Measurements from ENCODE around the gene LITAFD.

The LITAFD gene

GRCh38 chr16:8858994-8859912 is 22.9 kb upstream of the LITAFD start:
- Histone ChIP-seq H3K79me2 (ENCODE audit: control insufficient read depth, insufficient read depth, low read length) (peaks cover 48% of the 10 kb centered on the region), H2AK5ac (ENCODE audit: low read length) (no peak overlapping the region), H2BK5ac (ENCODE audit: low read length) (no peak overlapping the region), H3K23ac (ENCODE audit: low read length) (no peak overlapping the region), H3K36me3 (ENCODE audit: control insufficient read depth, insufficient read depth, low read length) (peaks cover 10% of the 10 kb centered on the region), H2BK15ac (replicated peaks; ENCODE audit: low read depth) (no peak overlapping the region), H3K4ac (ENCODE audit: low read depth, low read length) (no peak overlapping the region), H3K4me1 (ENCODE audit: control insufficient read depth, low read depth, low read length) (peaks cover 7% of the 10 kb centered on the region), H4K8ac (ENCODE audit: low read depth, low read length) (no peak overlapping the region), H3K4me3 (ENCODE audit: low read length) (no peak overlapping the region), H3K18ac (ENCODE audit: low read length) (no peak overlapping the region), H3K79me1 (ENCODE audit: low read length) (peaks cover 29% of the 10 kb centered on the region), H3K56ac (ENCODE audit: low read length) (no peak overlapping the region), H3K9ac (ENCODE audit: low read length) (no peak overlapping the region), H2BK120ac (ENCODE audit: low read depth, low read length) (no peak overlapping the region), H3K27ac (ENCODE audit: low read depth, low read length) (no peak overlapping the region), H3K27me3 (ENCODE audit: insufficient read depth, low read length, poor library complexity) (no peaks in the 10 kb centered on the region), H3K4me2 (ENCODE audit: low read length) (no peak overlapping the region), H4K5ac (ENCODE audit: low read length) (no peak overlapping the region)
- no CpG with 5 or more reads among the region's 31 CpGs for WGBS (ENCODE audit: extremely low coverage, insufficient coverage, low lambda C conversion rate)
- DNase-seq: no peak

- H4K8ac ChIP-seq (ENCODE audit: low read depth, low read length): no peak overlapping the region
- no peak overlapping the region for H3K4me2 ChIP-seq (ENCODE audit: low read length)
- H3K79me1 ChIP-seq (ENCODE audit: low read length): peaks cover 31% of the 10 kb centered on the region
- no peak overlapping the region for H3K27ac ChIP-seq (ENCODE audit: low read depth, low read length)
- H2BK5ac ChIP-seq (ENCODE audit: low read length): no peak overlapping the region
- whole genome bisulfite sequencing (ENCODE audit: extremely low coverage, insufficient coverage, low lambda C conversion rate): no CpG with 5 or more reads among the region's 25 CpGs
- peaks cover 12% of the 10 kb centered on the region for H3K4me1 ChIP-seq (ENCODE audit: control insufficient read depth, low read depth, low read length)
- H2BK15ac ChIP-seq (replicated peaks; ENCODE audit: low read depth): no peak overlapping the region
- H3K23ac ChIP-seq (ENCODE audit: low read length): no peak overlapping the region
- H3K36me3 ChIP-seq (ENCODE audit: control insufficient read depth, insufficient read depth, low read length): peaks cover 10% of the 10 kb centered on the region
- no peak for DNase-seq
- no peak overlapping the region for H3K18ac ChIP-seq (ENCODE audit: low read length)
- H3K4ac ChIP-seq (ENCODE audit: low read depth, low read length): no peak overlapping the region
- no peak overlapping the region for H2AK5ac ChIP-seq (ENCODE audit: low read length)
- no peak overlapping the region for H3K4me3 ChIP-seq (ENCODE audit: low read length)
- no peak overlapping the region for H3K56ac ChIP-seq (ENCODE audit: low read length)
- H2BK120ac ChIP-seq (ENCODE audit: low read depth, low read length): no peak overlapping the region
- H3K79me2 ChIP-seq (ENCODE audit: control insufficient read depth, insufficient read depth, low read length): peaks cover 58% of the 10 kb centered on the region
- H3K9ac ChIP-seq (ENCODE audit: low read length): no peak overlapping the region
- no peak overlapping the region for H4K5ac ChIP-seq (ENCODE audit: low read length)
- no peaks in the 10 kb centered on the region for H3K27me3 ChIP-seq (ENCODE audit: insufficient read depth, low read length, poor library complexity)
These were observed 22.0 kb upstream of the LITAFD start for GRCh38 chr16:8859913-8860881.

GRCh38 chr16:8861563-8862308 is 20.4 kb upstream of the LITAFD start:
- H3K27ac ChIP-seq (ENCODE audit: low read depth, low read length): no peak overlapping the region
- WGBS (ENCODE audit: extremely low coverage, insufficient coverage, low lambda C conversion rate): no CpG with 5 or more reads among the region's 14 CpGs

DNA sequence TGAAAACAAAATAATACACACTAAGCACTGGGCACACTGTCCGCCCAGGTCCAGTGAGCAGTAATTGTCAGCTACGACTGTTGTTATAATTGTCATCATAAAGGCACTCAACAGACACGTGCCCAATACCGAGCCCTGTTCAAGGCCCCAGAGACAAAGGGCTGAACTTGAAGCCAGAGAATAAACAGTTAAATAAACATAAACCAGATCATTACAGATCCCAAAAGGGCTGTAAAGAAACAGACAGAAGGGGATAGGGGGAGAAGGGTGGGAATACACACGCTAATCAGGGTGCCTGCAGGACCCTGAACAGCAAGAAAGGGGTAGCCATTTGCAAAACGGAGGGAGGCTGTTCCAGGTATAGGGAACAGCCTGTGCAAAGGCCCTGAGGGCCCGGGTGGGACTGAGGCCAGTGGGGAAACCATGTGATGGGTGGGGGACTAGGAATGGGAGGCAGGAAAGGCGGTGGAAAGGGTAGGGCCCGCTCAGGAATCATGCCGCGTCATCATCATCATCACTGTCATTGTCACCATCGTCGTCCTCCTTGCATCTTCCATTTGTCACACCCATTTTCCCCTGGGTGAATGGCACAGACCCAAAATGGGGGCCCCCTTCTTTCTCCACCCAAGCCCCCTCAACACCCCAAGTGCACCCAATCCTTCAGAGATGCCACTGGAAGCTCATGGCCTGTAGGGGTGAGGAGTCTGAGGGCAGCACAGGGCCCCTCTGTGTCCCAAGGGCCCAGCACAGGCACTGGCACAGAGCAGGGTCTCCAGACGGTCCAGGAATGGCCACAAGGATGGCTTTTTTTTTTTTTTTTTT is 19.6 kb upstream of the LITAFD start:
- Histone ChIP-seq H3K79me1 (ENCODE audit: low read length) (peaks cover 39% of the 10 kb centered on the region), H3K27ac (ENCODE audit: low read depth, low read length) (no peak overlapping the region), H3K36me3 (ENCODE audit: control insufficient read depth, insufficient read depth, low read length) (peaks cover 6% of the 10 kb centered on the region), H4K5ac (ENCODE audit: low read length) (no peak overlapping the region), H3K4ac (ENCODE audit: low read depth, low read length) (no peak overlapping the region), H4K8ac (ENCODE audit: low read depth, low read length) (no peak overlapping the region), H2BK120ac (ENCODE audit: low read depth, low read length) (no peak overlapping the region), H2AK5ac (ENCODE audit: low read length) (no peak overlapping the region), H3K4me2 (ENCODE audit: low read length) (no peak overlapping the region), H3K79me2 (ENCODE audit: control insufficient read depth, insufficient read depth, low read length) (peaks cover 76% of the 10 kb centered on the region), H2BK5ac (ENCODE audit: low read length) (no peak overlapping the region), H3K27me3 (ENCODE audit: insufficient read depth, low read length, poor library complexity) (no peaks in the 10 kb centered on the region), H3K23ac (ENCODE audit: low read length) (no peak overlapping the region), H3K4me1 (ENCODE audit: control insufficient read depth, low read depth, low read length) (peaks cover 20% of the 10 kb centered on the region), H2BK15ac (replicated peaks; ENCODE audit: low read depth) (no peak overlapping the region), H3K56ac (ENCODE audit: low read length) (no peak overlapping the region), H3K4me3 (ENCODE audit: low read length) (no peak overlapping the region), H3K18ac (ENCODE audit: low read length) (no peak overlapping the region), H3K9ac (ENCODE audit: low read length) (no peak overlapping the region)
- no CpG with 5 or more reads among the region's 14 CpGs for WGBS (ENCODE audit: extremely low coverage, insufficient coverage, low lambda C conversion rate)
- DNase-seq: no peak

More at GRCh38 chr16:8861563-8862308, 20.4 kb upstream of the LITAFD start:
- peaks cover 8% of the 10 kb centered on the region for H3K36me3 ChIP-seq (ENCODE audit: control insufficient read depth, insufficient read depth, low read length)
- no peak overlapping the region for H4K8ac ChIP-seq (ENCODE audit: low read depth, low read length)
- H4K5ac ChIP-seq (ENCODE audit: low read length): no peak overlapping the region
- peak overlapping the region; percentile 34 for H3K56ac ChIP-seq (ENCODE audit: low read length)
- H2AK5ac ChIP-seq (ENCODE audit: low read length): no peak overlapping the region
- H2BK120ac ChIP-seq (ENCODE audit: low read depth, low read length): no peak overlapping the region
- H3K23ac ChIP-seq (ENCODE audit: low read length): no peak overlapping the region
- H3K79me1 ChIP-seq (ENCODE audit: low read length): peaks cover 36% of the 10 kb centered on the region
- no peak overlapping the region for H2BK5ac ChIP-seq (ENCODE audit: low read length)
- no peak overlapping the region for H3K4me2 ChIP-seq (ENCODE audit: low read length)
- no peak overlapping the region for H3K18ac ChIP-seq (ENCODE audit: low read length)
- peaks cover 69% of the 10 kb centered on the region for H3K79me2 ChIP-seq (ENCODE audit: control insufficient read depth, insufficient read depth, low read length)
- no peak overlapping the region for H2BK15ac ChIP-seq (replicated peaks; ENCODE audit: low read depth)
- no peak overlapping the region for H3K4me3 ChIP-seq (ENCODE audit: low read length)
- no peak overlapping the region for H3K4ac ChIP-seq (ENCODE audit: low read depth, low read length)
- no peak overlapping the region for H3K9ac ChIP-seq (ENCODE audit: low read length)
- peaks cover 20% of the 10 kb centered on the region for H3K4me1 ChIP-seq (ENCODE audit: control insufficient read depth, low read depth, low read length)
- no peak for DNase-seq
- H3K27me3 ChIP-seq (ENCODE audit: insufficient read depth, low read length, poor library complexity): no peaks in the 10 kb centered on the region

All from mesendoderm (in vitro differentiated cells).